Endothelial cell of umbilical vein (primary cell): ENCODE data around the gene GNB5. TPM values are rescaled to one million over a fixed set of nuclear protein-coding genes. Genes with fewer than 3 reads are reported as not detected.

ENCODE experiments used
- BruUV-seq: library from RNA; stranded (reverse); fragments of 400-500 nt; replicated peaks from 2 replicates; lab custom pipeline; 2021; lab: Mats Ljungman, UMichigan
- CTCF ChIA-PET: fragments of 300-600, 350-600 bp; sonication (Branson Sonifier 250); formaldehyde crosslinking; loops from one replicate; lab custom pipeline; 2021; ENCODE audit warnings: antibody characterized with exemption, inconsistent platforms; lab: Charles Lee
- POLR2A ChIA-PET: fragments of 300-600, 350-600 bp; sonication (Branson Sonifier 250); formaldehyde crosslinking; loops from one replicate; lab custom pipeline; 2021; ENCODE audit warnings: antibody characterized with exemption, inconsistent platforms; lab: Charles Lee
- DNase-seq: peaks from one replicate; pipeline ENCODE4 v3.0.0-alpha.2; 2011; ENCODE audit warnings: low read depth, low spot score
- FAIRE-seq: peaks from 2 replicates; lab custom pipeline; 2011; peaks lifted over from hg19 to GRCh38; lab: Jason Lieb, UNC
- H2AFZ ChIP-seq: 2 replicates; pipeline ENCODE4 v1.6.0; 2012; ENCODE audit warnings: low read depth, low read length, control low read depth, inconsistent platforms
- H3K27ac ChIP-seq: 2 replicates; pipeline ENCODE4 v1.5.1; 2011; ENCODE audit warnings: low read depth, mild to moderate bottlenecking, control low read depth, low read length, moderate library complexity; ENCODE audit not compliant: insufficient read depth
- H3K27me3 ChIP-seq, 2 experiments: 2 replicates each; pipeline versions ENCODE4 v1.6.0 to v1.6.1; 2011; ENCODE audit warnings: low read length in 2 of 2, mixed read lengths in 1 of 2; ENCODE audit not compliant: control insufficient read depth in 2 of 2, insufficient read depth in 2 of 2
- H3K36me3 ChIP-seq, 2 experiments: 2 replicates in 1 of 2; 3 replicates in 1 of 2; pipeline ENCODE4 v1.5.1; 2011; ENCODE audit warnings: low read length in 2 of 2, mild to moderate bottlenecking in 1 of 2, moderate library complexity in 1 of 2; ENCODE audit not compliant: control insufficient read depth in 2 of 2, insufficient read depth in 2 of 2; ENCODE audit errors: extremely low read depth in 1 of 2
- H3K4me1 ChIP-seq: 3 replicates; pipeline ENCODE4 v1.5.1; 2011; ENCODE audit warnings: mild to moderate bottlenecking, low read length; ENCODE audit not compliant: control insufficient read depth, insufficient read depth; ENCODE audit errors: extremely low read depth
- H3K4me2 ChIP-seq: 2 replicates; pipeline ENCODE4 v1.6.1; 2011; ENCODE audit warnings: low read length, control low read depth, mixed read lengths; ENCODE audit not compliant: insufficient read depth
- H3K4me3 ChIP-seq, 3 experiments: fragments of 200-600 bp in 1 of 3; sonication (generic), shearing (Covaris generic) in 1 of 3; replicated peaks in 1 of 3; 2 replicates each; pipeline ENCODE4 v1.5.1; 2011 to 2016; ENCODE audit warnings: control low read depth in 3 of 3, low read length in 3 of 3, mild to moderate bottlenecking in 2 of 3, inconsistent platforms in 1 of 3, low read depth in 1 of 3, moderate library complexity in 1 of 3; ENCODE audit not compliant: insufficient read depth in 1 of 3
- H3K79me2 ChIP-seq: 2 replicates; pipeline ENCODE4 v1.6.0; 2012; ENCODE audit warnings: low read length, inconsistent platforms; ENCODE audit not compliant: control insufficient read depth, insufficient read depth
- H3K9ac ChIP-seq: replicated peaks from 2 replicates; pipeline ENCODE3; 2011; ENCODE audit warnings: low read length, control low read depth; ENCODE audit not compliant: insufficient read depth; ENCODE audit errors: extremely low read depth
- H3K9me1 ChIP-seq: replicated peaks from 3 replicates; pipeline ENCODE4 v1.6.0; 2011; ENCODE audit warnings: mild to moderate bottlenecking, low read length; ENCODE audit not compliant: control insufficient read depth, insufficient read depth; ENCODE audit errors: extremely low read depth
- H3K9me3 ChIP-seq: replicated peaks from 2 replicates; pipeline ENCODE4 v1.5.1; 2012; ENCODE audit warnings: low read length, inconsistent platforms; ENCODE audit not compliant: control insufficient read depth, insufficient read depth
- H4K20me1 ChIP-seq: replicated peaks from 2 replicates; pipeline ENCODE3; 2011; ENCODE audit warnings: mild to moderate bottlenecking, low read length; ENCODE audit not compliant: control insufficient read depth, insufficient read depth; ENCODE audit errors: extremely low read depth
- EZH2 ChIP-seq: IDR thresholded peaks from 2 replicates; pipeline ENCODE4 v1.6.1; 2012; ENCODE audit warnings: borderline replicate concordance, low read depth, mild to moderate bottlenecking, moderate library complexity, low read length, inconsistent platforms; ENCODE audit not compliant: severe bottlenecking
- FOS ChIP-seq: IDR thresholded peaks from 2 replicates; pipeline ENCODE4 v1.6.1; 2011; ENCODE audit warnings: mild to moderate bottlenecking, low read length, moderate library complexity, borderline replicate concordance; ENCODE audit not compliant: insufficient read depth
- GATA2 ChIP-seq: IDR thresholded peaks from 2 replicates; pipeline ENCODE4 v1.7.0; 2011; ENCODE audit warnings: low read depth, mild to moderate bottlenecking, moderate library complexity, mixed read lengths, low read length; ENCODE audit not compliant: insufficient read length, insufficient read depth
- JUN ChIP-seq: IDR thresholded peaks from 2 replicates; pipeline ENCODE4 v1.6.1; 2011; ENCODE audit warnings: borderline replicate concordance, low read depth; ENCODE audit not compliant: insufficient read length, insufficient read depth
- MYC ChIP-seq: IDR thresholded peaks from one replicate; pipeline ENCODE4 v1.6.1; 2011; ENCODE audit warnings: mild to moderate bottlenecking, low read depth, low read length
- POLR2A ChIP-seq: IDR thresholded peaks from 2 replicates; pipeline ENCODE4 v1.6.1; 2012; ENCODE audit warnings: low read depth, mild to moderate bottlenecking, control low read depth, low read length
- POLR2AphosphoS5 ChIP-seq: IDR thresholded peaks from 2 replicates; pipeline ENCODE4 v1.6.1; 2012; ENCODE audit warnings: low read depth, mild to moderate bottlenecking, control low read depth, low read length, moderate library complexity; ENCODE audit not compliant: insufficient read depth
- dilution Hi-C: fragments of 300-500 bp; cut with MboI; formaldehyde crosslinking; loops from one replicate; pipeline ENCODE4 v1.15.0; 2019; ENCODE audit warnings: low sequenced_read_pairs; ENCODE audit not compliant: extremely low pct_ligation_motif_present
- intact Hi-C: fragments of 100-400 bp; cut with micrococcal nuclease; formaldehyde crosslinking; loops from one replicate; pipeline ENCODE4 v1.10.0; 2022
- polyA plus RNA-seq, 4 experiments: library from polyadenylated mRNA; depleted of rRNA in 3 of 4; stranded (reverse) in 3 of 4; unstranded in 1 of 4; fragments of >200 nt; gene quantifications; 2 replicates each; pipeline versions ENCODE4 v1.2.1 to v1.2.3, GENCODE V29; 2011 to 2012; ENCODE audit warnings: missing spikeins in 1 of 4
- total RNA-seq: library from RNA; stranded (reverse); gene quantifications from 2 replicates; pipeline ENCODE4 v1.2.3, GENCODE V29; 2021
- TF ChIP-seq, protein P1 (sequence below), 2 donors: IDR thresholded peaks; 1 replicate in 1 of 2; 2 replicates in 1 of 2; pipeline ENCODE4 v1.5.1; 2011; ENCODE audit warnings: low read length in 2 of 2, mild to moderate bottlenecking in 2 of 2, moderate library complexity in 2 of 2, control low read depth in 1 of 2, inconsistent platforms in 1 of 2, low read depth in 1 of 2; ENCODE audit not compliant: insufficient read depth in 1 of 2; ENCODE audit errors: extremely low read depth in 1 of 2
- TF ChIP-seq, protein P2 (sequence below): IDR thresholded peaks from 2 replicates; pipeline ENCODE4 v1.6.1; 2011; ENCODE audit not compliant: insufficient read depth, insufficient read length

Gene GNB5
- total and polyA plus RNA-seq, 2 donors (not counting 3 experiments of a cell fraction or from before 2014, with no cell fraction given), result 15.6 to 16.8 TPM

DNA sequence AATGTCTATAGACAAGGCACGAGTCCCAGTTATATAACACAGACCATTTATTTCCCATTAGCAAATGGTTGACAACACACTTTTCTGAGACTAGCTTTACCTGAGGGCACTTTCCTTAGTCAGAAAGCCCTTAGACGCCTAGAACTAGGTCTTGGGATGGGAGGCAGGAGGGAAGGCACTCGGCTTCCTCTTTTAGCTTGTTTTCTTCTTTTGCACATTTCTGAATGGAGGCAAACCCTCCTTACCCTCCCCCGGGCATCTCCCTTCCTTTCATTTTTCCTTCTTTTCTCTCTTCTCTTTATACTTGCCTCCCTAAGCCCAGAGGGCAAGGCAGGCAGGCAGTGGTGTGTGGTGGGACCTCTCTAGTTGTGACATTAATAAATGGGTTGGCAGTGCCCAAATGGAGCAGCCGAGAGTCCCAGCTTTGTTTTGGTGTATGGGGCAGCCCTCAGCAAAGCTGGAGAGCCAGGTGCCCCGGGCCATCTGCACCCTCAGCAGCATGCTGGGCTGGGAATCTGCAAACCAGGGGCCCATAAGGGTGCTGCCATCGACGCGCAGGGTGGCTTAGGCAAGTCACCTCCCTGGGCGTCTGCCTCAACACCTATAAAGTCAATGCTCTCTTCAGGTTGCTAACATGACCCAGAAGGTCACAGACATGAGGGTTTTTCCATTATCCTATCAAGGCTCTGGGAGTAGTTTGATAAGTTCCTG lies 57.5 kb downstream of the GNB5 start:
- Histone ChIP-seq H3K36me3 (no peaks in the 10 kb centered on the region), H3K4me1 (no peaks in the 10 kb centered on the region), H3K27ac (no peak overlapping the region), H2AFZ (no peak overlapping the region), H4K20me1 (no peaks in the 10 kb centered on the region), H3K9me1 (no peaks in the 10 kb centered on the region), H3K9ac (no peak overlapping the region), H3K9me3 (no peaks in the 10 kb centered on the region), H3K79me2 (no peaks in the 10 kb centered on the region), H3K4me2 (no peak overlapping the region), H3K4me3 (no peak overlapping the region), H3K27me3 (no peaks in the 10 kb centered on the region)
- DNase-seq (no peak), FAIRE-seq (no peak)
- TF ChIP-seq FOS (no peak), POLR2AphosphoS5 (no peak), EZH2 (no peak), MYC (no peak), JUN (no peak), GATA2 (no peak), POLR2A (no peak)
- TF ChIP-seq, protein P1, sequence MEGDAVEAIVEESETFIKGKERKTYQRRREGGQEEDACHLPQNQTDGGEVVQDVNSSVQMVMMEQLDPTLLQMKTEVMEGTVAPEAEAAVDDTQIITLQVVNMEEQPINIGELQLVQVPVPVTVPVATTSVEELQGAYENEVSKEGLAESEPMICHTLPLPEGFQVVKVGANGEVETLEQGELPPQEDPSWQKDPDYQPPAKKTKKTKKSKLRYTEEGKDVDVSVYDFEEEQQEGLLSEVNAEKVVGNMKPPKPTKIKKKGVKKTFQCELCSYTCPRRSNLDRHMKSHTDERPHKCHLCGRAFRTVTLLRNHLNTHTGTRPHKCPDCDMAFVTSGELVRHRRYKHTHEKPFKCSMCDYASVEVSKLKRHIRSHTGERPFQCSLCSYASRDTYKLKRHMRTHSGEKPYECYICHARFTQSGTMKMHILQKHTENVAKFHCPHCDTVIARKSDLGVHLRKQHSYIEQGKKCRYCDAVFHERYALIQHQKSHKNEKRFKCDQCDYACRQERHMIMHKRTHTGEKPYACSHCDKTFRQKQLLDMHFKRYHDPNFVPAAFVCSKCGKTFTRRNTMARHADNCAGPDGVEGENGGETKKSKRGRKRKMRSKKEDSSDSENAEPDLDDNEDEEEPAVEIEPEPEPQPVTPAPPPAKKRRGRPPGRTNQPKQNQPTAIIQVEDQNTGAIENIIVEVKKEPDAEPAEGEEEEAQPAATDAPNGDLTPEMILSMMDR (IDR thresholded peaks at IDR 0.05; ENCODE audit: extremely low read depth in 1 of 2, insufficient read depth in 1 of 2, low read depth in 1 of 2, low read length in 2 of 2), result no peak
- TF ChIP-seq, protein P2, sequence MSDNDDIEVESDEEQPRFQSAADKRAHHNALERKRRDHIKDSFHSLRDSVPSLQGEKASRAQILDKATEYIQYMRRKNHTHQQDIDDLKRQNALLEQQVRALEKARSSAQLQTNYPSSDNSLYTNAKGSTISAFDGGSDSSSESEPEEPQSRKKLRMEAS, result no peak
- dilution Hi-C loops (no loop called here), intact Hi-C loops (loop anchor here (10.0 kb wide), 1 partner anchor 349 kb away; no protein-coding TSS in a partner anchor)
- CTCF ChIA-PET, result interaction anchor here (0.9 to 1.9 kb wide), 4 partner anchors 10 to 55 kb away, joined by 3 to 6 read pairs (median 5); no protein-coding TSS in a partner anchor
- POLR2A ChIA-PET, result no interaction called here
- BruUV-seq, result no TSS peak
